GM18867 (cell line): Measurements from ENCODE around the gene ARIH2.

Experiments used
- ATAC-seq: cut with Tn5 transposase; IDR thresholded peaks from one replicate; pipeline ENCODE4 v1.9.1; 2021; ENCODE audit warnings: mild to moderate bottlenecking, moderate library complexity; ENCODE audit not compliant: unreplicated experiment

The ARIH2 gene

DNA sequence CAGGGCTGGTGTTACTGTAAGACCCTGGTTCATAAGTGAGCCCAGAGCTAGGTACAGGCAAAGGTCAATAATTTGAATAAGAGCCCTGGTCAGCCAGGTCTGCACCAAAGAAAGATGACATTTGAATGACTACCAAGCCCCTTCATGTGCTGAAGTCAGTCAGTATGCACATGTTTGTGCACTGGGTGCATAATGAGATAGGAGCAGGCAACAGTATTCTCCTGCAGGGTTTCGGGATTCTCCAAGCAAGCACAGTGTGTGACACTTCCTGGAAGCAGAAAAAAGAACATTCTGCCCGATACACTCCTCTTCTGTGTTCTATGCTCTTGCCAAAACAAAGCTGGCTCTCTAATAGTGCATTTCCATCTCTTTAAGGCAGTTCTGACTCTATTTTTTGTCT, 116.0 kb downstream of the ARIH2 start:
- no peak for ATAC-seq

DNA sequence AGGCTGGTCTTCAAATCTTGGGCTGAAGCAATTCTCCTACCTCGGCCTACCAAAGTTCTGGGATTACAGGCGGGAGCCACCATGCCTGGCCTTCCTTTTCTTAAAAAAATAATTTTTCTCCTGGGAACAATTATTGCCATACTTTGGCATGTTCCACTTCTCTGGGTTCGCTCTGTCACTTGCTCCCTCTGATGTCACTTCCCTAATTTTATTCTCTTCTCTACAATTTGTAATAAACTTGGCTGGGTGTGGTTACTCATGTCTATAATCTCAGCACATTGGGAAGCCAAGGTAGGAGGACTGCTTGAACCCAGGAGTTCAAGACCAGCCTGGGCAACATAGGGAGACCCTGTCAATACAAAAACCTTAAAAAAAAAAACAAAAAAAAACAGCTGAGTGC, 116.6 kb downstream of the ARIH2 start:
- no peak for ATAC-seq
